H1 (cell line): ENCODE results near the gene GEMIN7. TPM values are rescaled to one million over a fixed set of nuclear protein-coding genes. Genes with fewer than 3 reads are reported as not detected.

Experiments
- CTCF ChIA-PET: fragments of 300-600 bp; sonication (Branson Sonifier 250); formaldehyde crosslinking; loops from one replicate; lab custom pipeline; 2021; ENCODE audit not compliant: partially characterized antibody; lab: Charles Lee
- POLR2A ChIA-PET: fragments of 300-600 bp; sonication (Branson Sonifier 250); formaldehyde crosslinking; loops from one replicate; lab custom pipeline; 2021; ENCODE audit warnings: inconsistent platforms; ENCODE audit not compliant: partially characterized antibody; lab: Charles Lee
- DNase-seq, 2 experiments: peaks; one replicate each; pipeline versions ENCODE4 v3.0.0 to v3.0.0-alpha.2; 2010 to 2022; ENCODE audit warnings: low spot score in 2 of 2, low read depth in 1 of 2, mixed read lengths in 1 of 2
- FAIRE-seq: peaks from 2 replicates; lab custom pipeline; 2011; peaks lifted over from hg19 to GRCh38; lab: Jason Lieb, UNC
- H2AFZ ChIP-seq: 2 replicates; pipeline ENCODE4 v1.8.1; 2012; ENCODE audit warnings: low read length, inconsistent platforms
- H2AK5ac ChIP-seq: 2 replicates; pipeline ENCODE4 v1.6.1; 2013; ENCODE audit warnings: low read depth, low read length
- H2BK120ac ChIP-seq: replicated peaks from 2 replicates; pipeline ENCODE3; 2013; ENCODE audit warnings: low read depth, low read length, inconsistent platforms
- H2BK12ac ChIP-seq: 2 replicates; pipeline ENCODE4 v1.6.1; 2013; ENCODE audit warnings: low read depth, low read length
- H2BK15ac ChIP-seq: 2 replicates; pipeline ENCODE4 v1.6.1; 2013; ENCODE audit warnings: low read length
- H2BK20ac ChIP-seq: 2 replicates; pipeline ENCODE4 v1.6.1; 2013; ENCODE audit warnings: low read length
- H2BK5ac ChIP-seq: 2 replicates; pipeline ENCODE4 v1.6.1; 2013; ENCODE audit warnings: low read depth, low read length
- H3K14ac ChIP-seq: 2 replicates; pipeline ENCODE4 v1.6.1; 2013; ENCODE audit warnings: inconsistent platforms; ENCODE audit not compliant: insufficient read length
- H3K18ac ChIP-seq: 2 replicates; pipeline ENCODE4 v1.6.1; 2013; ENCODE audit warnings: low read length; ENCODE audit errors: extremely low read depth
- H3K23ac ChIP-seq: 2 replicates; pipeline ENCODE4 v1.6.1; 2013; ENCODE audit warnings: inconsistent platforms; ENCODE audit not compliant: insufficient read length
- H3K23me2 ChIP-seq: 2 replicates; pipeline ENCODE4 v1.6.1; 2013; ENCODE audit warnings: low read depth, low read length
- H3K27ac ChIP-seq: 2 replicates; pipeline ENCODE4 v1.6.1; 2011; ENCODE audit warnings: low read depth, low read length, inconsistent platforms
- H3K27me3 ChIP-seq, 4 experiments: replicated peaks in 1 of 4; 1 replicate in 1 of 4; 2 replicates in 3 of 4; pipeline versions ENCODE4 v1.6.1 to v1.8.1; 2011 to 2013; ENCODE audit warnings: low read length in 3 of 4, mild to moderate bottlenecking in 3 of 4, inconsistent platforms in 2 of 4, mixed read lengths in 2 of 4, moderate library complexity in 1 of 4; ENCODE audit not compliant: control insufficient read depth in 3 of 4, insufficient read depth in 3 of 4; ENCODE audit errors: extremely low read depth in 1 of 4
- H3K36me3 ChIP-seq, 4 experiments: 2 replicates each; pipeline versions ENCODE4 v1.6.1 to v1.8.1; 2011 to 2013; ENCODE audit warnings: mild to moderate bottlenecking in 4 of 4, low read length in 3 of 4, moderate library complexity in 2 of 4, control low read depth in 1 of 4, inconsistent platforms in 1 of 4; ENCODE audit not compliant: insufficient read depth in 4 of 4, control insufficient read depth in 2 of 4
- H3K4ac ChIP-seq: replicated peaks from 2 replicates; pipeline ENCODE3; 2013; ENCODE audit warnings: low read length, low read depth, mixed read lengths, inconsistent platforms; ENCODE audit not compliant: insufficient read length
- H3K4me1 ChIP-seq, 4 experiments: replicated peaks in 1 of 4; 1 replicate in 1 of 4; 2 replicates in 3 of 4; pipeline versions ENCODE4 v1.6.1 to v1.8.1; 2011 to 2013; ENCODE audit warnings: low read length in 3 of 4, inconsistent platforms in 2 of 4, mixed read lengths in 1 of 4; ENCODE audit not compliant: insufficient read depth in 4 of 4, control insufficient read depth in 3 of 4
- H3K4me2 ChIP-seq, 2 experiments: 2 replicates each; pipeline versions ENCODE4 v1.6.1 to v1.8.1; 2011 to 2013; ENCODE audit warnings: low read depth in 2 of 2, low read length in 2 of 2, control low read depth in 1 of 2, inconsistent platforms in 1 of 2, mild to moderate bottlenecking in 1 of 2; ENCODE audit not compliant: insufficient read depth in 1 of 2
- H3K4me3 ChIP-seq, 4 experiments: fragments of 200-600, 300-600 bp in 1 of 4; sonication (generic), shearing (Covaris generic), sonication (Bioruptor Twin) in 1 of 4; 2 replicates each; pipeline versions ENCODE4 v1.5.1 to v1.8.1; 2011 to 2016; ENCODE audit warnings: low read length in 4 of 4, low read depth in 3 of 4, control low read depth in 2 of 4, inconsistent platforms in 2 of 4, mild to moderate bottlenecking in 2 of 4, mixed read lengths in 1 of 4, moderate library complexity in 1 of 4; ENCODE audit not compliant: insufficient read depth in 2 of 4; ENCODE audit errors: extremely low read depth in 1 of 4
- H3K56ac ChIP-seq: replicated peaks from 2 replicates; pipeline ENCODE3; 2013; ENCODE audit warnings: low read depth, mild to moderate bottlenecking, mixed read lengths, low read length, inconsistent platforms; ENCODE audit not compliant: insufficient read length
- H3K79me1 ChIP-seq: 2 replicates; pipeline ENCODE4 v1.6.1; 2013; ENCODE audit warnings: low read depth, low read length, control low read depth
- H3K79me2 ChIP-seq, 2 experiments: 2 replicates each; pipeline versions ENCODE4 v1.6.1 to v1.8.1; 2012 to 2013; ENCODE audit warnings: low read length in 2 of 2, mild to moderate bottlenecking in 2 of 2, inconsistent platforms in 1 of 2; ENCODE audit not compliant: insufficient read depth in 2 of 2, control insufficient read depth in 1 of 2
- H3K9ac ChIP-seq, 4 experiments: replicated peaks in 1 of 4; 1 replicate in 1 of 4; 2 replicates in 3 of 4; pipeline versions ENCODE4 v1.6.1 to v1.8.1; 2011 to 2013; ENCODE audit warnings: low read depth in 3 of 4, low read length in 3 of 4, control low read depth in 2 of 4, mild to moderate bottlenecking in 2 of 4, moderate library complexity in 2 of 4, inconsistent platforms in 1 of 4; ENCODE audit errors: extremely low read depth in 1 of 4
- H3K9me3 ChIP-seq, 2 experiments: 2 replicates each; pipeline versions ENCODE4 v1.6.1 to v1.8.1; 2012 to 2013; ENCODE audit warnings: mild to moderate bottlenecking in 2 of 2, moderate library complexity in 2 of 2, control low read depth in 1 of 2, inconsistent platforms in 1 of 2, low read depth in 1 of 2, low read length in 1 of 2, mixed read lengths in 1 of 2; ENCODE audit not compliant: insufficient read depth in 2 of 2
- H4K20me1 ChIP-seq, 2 experiments: replicated peaks in 1 of 2; 2 replicates each; pipeline versions ENCODE3 to v1.8.1; 2011 to 2013; ENCODE audit warnings: inconsistent platforms in 2 of 2, low read length in 2 of 2, mild to moderate bottlenecking in 1 of 2; ENCODE audit not compliant: insufficient read depth in 2 of 2, control insufficient read depth in 1 of 2
- H4K5ac ChIP-seq: 2 replicates; pipeline ENCODE4 v1.6.1; 2013; ENCODE audit warnings: low read length, low read depth, mixed read lengths, inconsistent platforms; ENCODE audit not compliant: insufficient read length
- H4K8ac ChIP-seq: 2 replicates; pipeline ENCODE4 v1.8.0; 2013; ENCODE audit warnings: mild to moderate bottlenecking, moderate library complexity, low read length, inconsistent platforms; ENCODE audit not compliant: insufficient read depth; ENCODE audit errors: extremely low read depth
- H4K91ac ChIP-seq: replicated peaks from 2 replicates; pipeline ENCODE3; 2013; ENCODE audit warnings: low read length, mixed read lengths, inconsistent platforms; ENCODE audit not compliant: insufficient read length
- BRCA1 ChIP-seq: IDR thresholded peaks from 2 replicates; pipeline ENCODE4 v1.6.1; 2012; ENCODE audit warnings: low read depth, low read length, improper control_type of control experiment
- CEBPB ChIP-seq: IDR thresholded peaks from 2 replicates; pipeline ENCODE4 v1.6.1; 2012; ENCODE audit warnings: low read depth, low read length
- CHD2 ChIP-seq: IDR thresholded peaks from 2 replicates; pipeline ENCODE4 v1.6.1; 2012; ENCODE audit warnings: low read length, improper control_type of control experiment
- E2F6 ChIP-seq: IDR thresholded peaks from 2 replicates; pipeline ENCODE4 v1.6.1; 2012; ENCODE audit warnings: inconsistent platforms
- EGR1 ChIP-seq: IDR thresholded peaks from 2 replicates; pipeline ENCODE4 v1.6.1; 2011; ENCODE audit warnings: low read depth, low read length, borderline replicate concordance
- FOSL1 ChIP-seq: IDR thresholded peaks from 2 replicates; pipeline ENCODE4 v1.6.1; 2011; ENCODE audit warnings: mild to moderate bottlenecking, low read depth, low read length, moderate library complexity; ENCODE audit not compliant: insufficient read depth
- KDM1A ChIP-seq: fragments of 200-600, 300-600 bp; sonication (generic); IDR thresholded peaks from 2 replicates; pipeline ENCODE4 v1.7.1; 2016; ENCODE audit warnings: mild to moderate bottlenecking, low read length, borderline replicate concordance
- KDM4A ChIP-seq: IDR thresholded peaks from one replicate; pipeline ENCODE4 v1.7.1; 2012; ENCODE audit warnings: low read depth, mild to moderate bottlenecking, moderate library complexity, low read length, inconsistent platforms; ENCODE audit not compliant: severe bottlenecking
- MAX ChIP-seq: IDR thresholded peaks from 2 replicates; pipeline ENCODE4 v1.6.1; 2012; ENCODE audit warnings: inconsistent platforms
- SUZ12 ChIP-seq: fragments of 200-600 bp; sonication (generic); IDR thresholded peaks from 2 replicates; pipeline ENCODE4 v1.6.1; 2012; ENCODE audit warnings: mild to moderate bottlenecking, inconsistent platforms, low read length, moderate library complexity, mixed read lengths
- TBP ChIP-seq: IDR thresholded peaks from 2 replicates; pipeline ENCODE4 v1.6.1; 2011; ENCODE audit warnings: low read depth, low read length, improper control_type of control experiment
- TEAD4 ChIP-seq: IDR thresholded peaks from 2 replicates; pipeline ENCODE4 v1.6.1; 2012; ENCODE audit warnings: low read depth, low read length, inconsistent platforms, mixed read lengths
- WGBS, 2 experiments: shearing (Covaris generic) in 1 of 2; methylation state at CpG; one replicate each; pipeline versions ENCODE4 v1.1.6 to v1.1.7; 2013 to 2015; ENCODE audit warnings: low lambda C conversion rate in 2 of 2, mixed read lengths in 2 of 2, inconsistent platforms in 1 of 2, low coverage in 1 of 2, missing lambda C conversion rate in 1 of 2; ENCODE audit not compliant: insufficient replicate concordance in 2 of 2, insufficient coverage in 1 of 2, insufficient read length in 1 of 2; ENCODE audit errors: extremely low coverage in 1 of 2, missing lambda C conversion rate in 1 of 2; 5-methylcytosine and 5-hydroxymethylcytosine counted together
- polyA plus RNA-seq, 7 experiments: library from polyadenylated mRNA; depleted of rRNA in 3 of 7; stranded (reverse) in 5 of 7; unstranded in 2 of 7; fragments of >200 nt in 5 of 7; fragments of 200-250 nt in 2 of 7; gene quantifications; 1 replicate in 5 of 7; 2 replicates in 1 of 7; 4 replicates in 1 of 7; pipeline versions ENCODE4 v1.2.1 to v1.2.3, GENCODE V29; 2011 to 2013; ENCODE audit warnings: missing spikeins in 2 of 7, mixed read lengths in 2 of 7
- total RNA-seq: library from RNA; stranded (reverse); fragmentation: NEBNext Ultra II Directional; extraction: Animal tissue kit (Norgen Biotek cat#: 25700); gene quantifications from 2 replicates; pipeline ENCODE4 v1.2.1, GENCODE V29; 2021

GEMIN7 gene
- total and polyA plus RNA-seq, 2 of the 8 experiments (the other 6 are each of a cell fraction or from before 2014, with no cell fraction given) = 48.0 to 91.6 TPM

DNA sequence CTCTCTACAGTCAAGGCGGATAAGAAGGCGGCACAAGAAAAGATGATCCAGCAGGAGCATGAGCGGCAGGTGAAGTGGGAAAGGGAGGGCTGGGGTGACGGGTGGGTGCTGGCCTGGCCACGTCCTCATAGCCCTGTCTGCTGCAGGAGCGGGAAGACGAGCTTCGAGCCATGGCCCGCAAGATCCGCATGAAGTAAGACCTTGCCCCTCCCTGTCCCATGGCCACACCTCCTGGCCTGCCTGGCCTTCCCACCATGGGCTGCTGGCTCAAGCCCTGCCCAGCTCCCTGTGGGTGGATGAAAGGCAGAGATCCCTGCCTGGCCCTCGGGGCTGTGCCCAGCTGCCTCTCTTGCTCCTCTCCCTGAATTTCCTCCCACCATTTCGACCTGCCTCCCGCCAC is 10.0 kb upstream of the GEMIN7 start:
- Histone ChIP-seq H2BK120ac (no peak overlapping the region), H2AFZ (no peak overlapping the region), H3K9ac (no peak overlapping the region), H3K27me3 (no peaks in the 10 kb centered on the region), H4K91ac (no peak overlapping the region), H3K14ac (no peak overlapping the region), H2BK20ac (no peak overlapping the region), H3K79me1 (no peaks in the 10 kb centered on the region), H4K8ac (no peak overlapping the region), H3K4me3 (no peak overlapping the region), H3K18ac (no peak overlapping the region; the same call in 1 of the 2 replicates), H4K20me1 (peaks cover 4 to 10% of the 10 kb centered on the region in 2 experiments), H2BK5ac (peak overlapping the region; percentile 44; the same call in 1 of the 2 replicates), H3K4ac (no peak overlapping the region), H4K5ac (no peak overlapping the region), H3K9me3 (no peaks in the 10 kb centered on the region), H3K23me2 (no peaks in the 10 kb centered on the region), H3K4me1 (no peaks in the 10 kb centered on the region), H2BK12ac (no peak overlapping the region), H3K36me3 (peaks cover 5 to 45% (median 25%) of the 10 kb centered on the region in 4 experiments; a peak in 7 of 8 replicates), H3K56ac (no peak overlapping the region), H2AK5ac (no peak overlapping the region), H3K79me2 (peaks cover 0 to 3% of the 10 kb centered on the region in 2 experiments; a peak in 1 of 4 replicates), H3K4me2 (no peak overlapping the region), H3K23ac (no peak overlapping the region), H3K27ac (peak overlapping the region; percentile 10; the same call in 1 of the 2 replicates), H2BK15ac (no peak overlapping the region)
- WGBS, 2 experiments = 77% methylated on average over 12 of the region's 13 CpGs; no CpG with 5 or more reads in 1 of the 2 experiments
- FAIRE-seq (no peak), DNase-seq (no peak)
- ChIA-PET CTCF (interaction anchor here (0.6 to 1.5 kb wide), 3 partner anchors 10 to 69 kb away, joined by 3 read pairs; no protein-coding TSS in a partner anchor), POLR2A (interaction anchor here (0.7 to 6.9 kb wide), 9 partner anchors 8 to 86 kb away, joined by 3 to 61 read pairs (median 4); partner anchors contain the start of genes GEMIN7 and ZNF296)
- TF ChIP-seq KDM1A (no peak), EGR1 (no peak), CHD2 (no peak), TBP (peak; percentile 37; the same call in 1 of the 2 replicates), BRCA1 (no peak), E2F6 (peak; percentile 66), CEBPB (no peak), SUZ12 (no peak), MAX (peak; percentile 57; the same call in 1 of the 2 replicates), FOSL1 (no peak), KDM4A (no peak), TEAD4 (no peak)
